Measurements from ENCODE around the gene SAMD4B.

- TF ChIP-seq SREBF1 (IDR thresholded peaks at IDR 0.05; ENCODE audit: low read length) (no peak), TCF12 (IDR thresholded peaks at IDR 0.05; ENCODE audit: low read depth, low read length) (no peak), CTCF (IDR thresholded peaks at IDR 0.05 in 2 of 3, conservative IDR thresholded peaks at IDR 0.05 in 1 of 3; ENCODE audit: control insufficient read depth in 2 of 3, extremely low read depth in 1 of 3, insufficient read depth in 1 of 3, low read depth in 3 of 3, low read length in 3 of 3) (no peak), CBX3 (IDR thresholded peaks at IDR 0.05; ENCODE audit: borderline replicate concordance, low read depth) (no peak), PAX5 (IDR thresholded peaks at IDR 0.05; ENCODE audit: borderline replicate concordance, low read depth, low read length) (no peak), NRF1 (conservative IDR thresholded peaks at IDR 0.05; ENCODE audit: low read depth, low read length) (no peak), ZBTB33 (IDR thresholded peaks at IDR 0.05) (no peak), ELK1 (IDR thresholded peaks at IDR 0.05; ENCODE audit: low read depth, low read length) (no peak), RCOR1 (conservative IDR thresholded peaks at IDR 0.05; ENCODE audit: low read depth, low read length) (no peak), BRCA1 (IDR thresholded peaks at IDR 0.05; ENCODE audit: low read depth, low read length) (no peak)
Observed at GRCh38 chr19:39360599-39360998, 18.4 kb downstream of the SAMD4B start.
